B cell (primary cell): ENCODE measurements around the gene CTPS1.

Experiments
- CTCF ChIP-seq: fragments of 200-600 bp; IDR thresholded peaks from one replicate; pipeline ENCODE4 v1.8.0; 2022; ENCODE audit warnings: antibody characterized with exemption, mild to moderate bottlenecking
- EZH2 ChIP-seq: IDR thresholded peaks from 2 replicates; pipeline ENCODE4 v1.6.1; 2012; ENCODE audit warnings: borderline replicate concordance, low read depth, mild to moderate bottlenecking, moderate library complexity, low read length; ENCODE audit not compliant: insufficient read depth, poor library complexity, severe bottlenecking

GRCh38 chr1:40986328-40986783 lies 6.9 kb downstream of the CTPS1 start:
- TF ChIP-seq EZH2 (no peak), CTCF (no peak)
